ENCODE results near the gene KRTAP12-2.
"Not testable (repeated sequence)": the region's sequence is repeated elsewhere in the genome, so short reads cannot be mapped to it uniquely, and the experiment has no call there.

The KRTAP12-2 gene

GRCh38 chr21:44682580-44683151 is 15.9 kb upstream of the KRTAP12-2 start:
- no peak for DNase-seq

GRCh38 chr21:44681861-44682579 is 15.3 kb upstream of the KRTAP12-2 start, which contains the start of gene KRTAP12-1:
TSS of gene KRTAP12-1 (minus strand) at chr21:44682163. CDS start at chr21:44682123, 40 bp downstream.
- no peak for DNase-seq

GRCh38 chr21:44681152-44681551 is 14.4 kb upstream of the KRTAP12-2 start:
- no peak for DNase-seq

DNA sequence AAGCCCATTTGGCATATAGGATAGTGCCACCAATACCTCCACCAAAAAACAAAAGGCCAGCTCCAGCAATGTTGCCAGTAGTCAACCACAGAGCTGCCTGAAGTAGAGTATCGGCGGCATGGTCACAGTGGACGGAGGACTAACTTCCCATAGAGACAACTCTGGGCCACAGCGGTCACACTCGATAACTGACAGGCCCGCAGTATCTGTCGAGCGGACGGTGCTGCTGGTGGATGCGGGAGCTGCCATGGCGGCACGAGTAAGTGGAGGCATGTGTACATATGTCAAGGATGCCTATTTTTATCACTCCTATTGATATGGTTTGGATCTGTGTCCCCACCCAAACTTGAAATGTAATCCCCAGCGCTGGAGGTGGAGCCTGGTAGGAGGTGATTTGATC is 11.2 kb upstream of the KRTAP12-2 start:
- DNase-seq: no peak

DNA sequence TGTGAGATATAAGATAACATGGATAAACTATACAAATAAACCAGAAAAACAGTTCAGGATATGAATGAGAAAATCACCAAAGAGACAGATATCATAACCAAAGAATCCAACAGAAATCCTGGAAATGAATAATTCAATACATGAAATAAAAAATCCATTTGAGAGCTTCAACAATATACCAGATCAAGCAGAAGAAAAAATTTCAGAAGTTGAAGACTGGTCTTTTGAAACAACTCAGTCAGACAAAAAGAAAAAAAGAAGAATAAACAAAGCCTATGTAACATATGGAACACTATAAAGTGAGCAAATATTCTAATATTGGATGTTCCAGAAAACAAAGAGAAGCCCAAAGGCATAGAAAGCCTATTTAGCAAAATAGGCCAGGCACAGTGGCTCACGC is 5.2 kb upstream of the KRTAP12-2 start:
- no peak for DNase-seq

DNA sequence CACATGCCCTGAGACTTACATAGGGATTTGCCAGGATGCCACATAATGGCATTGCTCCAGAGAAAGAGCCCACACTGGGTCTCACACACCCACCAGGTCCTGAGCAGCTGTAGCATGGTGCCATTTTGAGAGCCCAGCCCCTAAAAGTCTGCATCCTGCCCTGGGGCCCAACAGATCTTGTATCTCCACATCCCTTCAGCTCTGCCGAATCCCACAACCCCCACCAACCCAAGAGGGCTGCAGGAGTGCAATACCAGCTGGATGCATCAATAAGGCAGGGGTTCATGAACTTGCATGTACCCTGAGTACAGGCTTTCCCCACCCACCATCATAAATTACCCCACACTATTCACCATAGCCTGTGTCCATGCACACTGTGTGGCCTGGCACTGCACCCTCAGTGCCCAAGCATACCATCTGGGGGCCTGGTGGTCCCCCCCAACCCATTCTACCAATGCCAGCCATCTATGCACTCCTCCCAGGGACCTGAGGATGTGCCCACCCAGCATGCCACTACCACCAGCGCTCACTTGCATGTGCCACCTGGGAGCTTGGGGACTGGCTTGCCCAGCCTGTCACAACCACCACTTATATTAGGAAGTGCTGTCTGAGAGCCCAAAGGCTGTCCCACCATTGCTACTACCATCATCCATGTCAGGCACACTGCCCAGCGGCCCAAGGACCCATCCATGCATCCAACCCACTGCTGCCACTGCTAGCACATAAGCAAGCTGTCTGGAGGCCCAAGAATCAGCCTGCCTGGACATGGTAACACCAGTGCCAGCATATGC is 4.1 kb upstream of the KRTAP12-2 start:
- no peak for DNase-seq

DNA sequence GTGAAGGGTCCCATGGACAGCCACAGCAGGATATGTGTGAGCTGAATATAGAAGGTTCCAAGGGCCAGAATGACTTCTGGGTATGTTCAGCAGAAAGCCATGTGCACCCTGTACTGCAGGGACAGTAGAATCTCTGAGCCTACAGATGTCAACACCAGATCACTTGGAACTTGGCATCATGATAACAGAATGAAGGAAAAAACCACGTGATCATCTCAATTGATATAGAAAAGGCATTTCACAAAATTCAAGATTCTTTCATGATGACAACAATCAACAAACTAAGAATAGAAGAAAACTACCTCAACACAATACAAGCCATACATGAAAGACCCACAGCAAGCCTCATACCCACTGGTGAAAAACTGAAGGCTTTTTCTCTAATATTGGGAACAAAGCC is 885 bp upstream of the KRTAP12-2 start:
- no peak for DNase-seq

- no peak for DNase-seq
Measured at GRCh38 chr21:44664691-44665090, 2.0 kb downstream of the KRTAP12-2 start.

DNA sequence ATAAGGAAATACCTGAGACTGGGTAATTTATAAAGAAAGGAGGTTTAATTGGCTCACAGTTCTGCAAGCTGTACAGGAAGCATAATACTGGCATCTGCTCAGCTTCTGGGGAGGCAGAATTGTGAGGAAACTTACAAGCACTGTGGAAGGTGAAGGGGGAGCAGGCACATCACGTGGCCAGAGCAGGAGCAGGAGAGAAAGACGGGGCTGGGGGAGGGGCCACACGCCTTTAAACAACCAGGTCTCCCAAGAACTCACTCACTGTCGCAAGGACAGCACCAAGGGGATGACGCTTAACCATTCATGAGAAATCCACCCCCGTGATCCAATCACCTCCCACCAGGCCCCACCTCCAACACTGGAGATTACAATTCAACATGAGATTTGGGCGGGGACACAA is 5.2 kb downstream of the KRTAP12-2 start:
- DNase-seq: not testable (repeated sequence)

DNA sequence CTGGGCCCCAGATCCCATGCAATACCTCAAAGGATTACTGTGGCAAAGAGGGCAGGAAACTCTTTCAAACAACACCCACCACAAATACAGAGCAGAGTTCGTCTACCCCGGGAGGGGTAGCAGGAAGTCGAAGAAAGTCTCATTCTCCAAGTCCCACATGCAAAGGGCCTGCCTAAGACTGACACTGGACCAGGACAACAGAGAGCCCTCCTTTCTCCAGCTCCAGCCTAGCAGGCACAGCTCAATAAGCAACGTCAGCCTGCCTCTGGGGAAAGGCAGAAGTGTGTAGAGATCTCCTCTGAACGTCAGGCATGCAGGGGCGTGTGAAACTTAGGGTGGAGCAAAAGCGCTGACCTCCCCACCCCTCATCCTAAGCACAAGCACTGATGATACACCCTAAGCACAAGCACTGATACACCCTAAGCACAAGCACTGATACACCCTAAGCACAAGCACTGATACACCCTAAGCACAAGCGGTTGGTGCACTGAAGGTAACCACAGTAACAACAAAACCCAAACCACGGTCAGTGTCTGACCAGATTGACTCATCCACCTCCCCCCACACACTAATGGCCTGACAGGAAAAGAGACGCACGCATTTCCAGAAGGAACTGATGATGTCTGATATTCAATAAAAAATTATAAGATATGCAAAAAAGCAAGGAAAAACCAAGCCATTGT is 7.7 kb downstream of the KRTAP12-2 start:
- DNase-seq: no peak

DNA sequence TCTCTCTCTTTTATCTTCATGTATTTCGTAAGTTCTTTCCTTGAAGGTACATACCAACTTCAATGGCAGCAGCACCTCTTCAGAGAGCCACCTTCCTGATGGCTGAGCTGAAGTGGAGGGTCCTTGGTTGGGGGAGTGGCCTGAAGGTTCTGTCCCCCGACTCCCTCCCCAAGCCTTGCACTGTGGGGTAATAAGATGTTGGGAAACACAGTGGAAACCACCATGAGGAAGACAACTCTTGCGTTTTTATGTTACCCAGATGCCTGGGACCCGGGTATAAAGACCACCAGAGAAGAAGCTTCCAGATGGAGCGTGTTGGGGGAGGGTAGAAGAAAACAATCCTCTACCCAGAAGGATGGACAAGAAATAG is 8.2 kb downstream of the KRTAP12-2 start:
- DNase-seq: no peak

DNA sequence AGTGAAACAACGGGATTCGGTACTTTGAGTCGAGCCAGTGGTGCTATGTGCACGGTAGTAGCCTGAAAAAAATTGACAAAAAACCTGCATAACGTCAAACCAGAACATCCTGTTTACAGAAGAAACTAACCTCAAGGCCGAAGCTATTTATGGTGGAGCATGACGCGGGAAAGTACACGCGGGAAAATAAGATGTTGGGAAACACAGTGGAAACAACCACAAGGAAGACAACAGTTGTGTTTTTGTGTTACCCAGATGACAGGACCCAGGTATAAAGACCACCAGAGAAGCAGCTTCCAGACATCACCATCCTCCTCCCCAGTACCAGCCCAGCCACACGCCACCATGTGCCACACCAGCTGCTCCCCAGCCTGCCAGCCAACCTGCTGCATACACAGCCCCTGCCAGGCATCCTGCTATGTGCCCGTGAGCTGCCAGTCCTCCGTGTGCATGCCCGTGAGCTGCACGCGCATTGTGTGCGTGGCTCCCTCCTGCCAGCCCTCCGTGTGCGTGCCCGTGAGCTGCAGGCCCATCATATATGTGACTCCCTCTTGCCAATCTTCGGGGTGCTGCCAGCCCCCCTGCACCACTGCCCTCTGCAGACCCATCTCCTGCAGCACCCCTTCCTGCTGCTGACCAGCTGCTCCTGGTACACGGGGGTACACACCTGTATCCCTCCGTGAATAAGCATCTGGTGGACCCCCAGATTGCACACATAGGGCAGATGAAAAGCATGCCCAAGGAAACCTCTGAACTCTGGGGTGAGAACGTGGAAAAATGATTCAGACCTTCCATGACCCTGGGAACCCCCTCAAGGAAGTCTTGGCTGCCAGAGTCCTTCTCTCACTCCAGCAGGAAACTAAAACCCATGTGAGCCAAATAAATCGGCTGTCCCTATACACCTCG is 8.8 kb downstream of the KRTAP12-2 start, which contains the start of gene KRTAP12-3:
Gene KRTAP12-3, plus strand, starts transcription at position 298 of the 906 bp plus-strand sequence. Its CDS starts 48 bp downstream, at position 346.
- DNase-seq: no peak

GRCh38 chr21:44656868-44657267 is 9.9 kb downstream of the KRTAP12-2 start:
- DNase-seq: no peak

DNA sequence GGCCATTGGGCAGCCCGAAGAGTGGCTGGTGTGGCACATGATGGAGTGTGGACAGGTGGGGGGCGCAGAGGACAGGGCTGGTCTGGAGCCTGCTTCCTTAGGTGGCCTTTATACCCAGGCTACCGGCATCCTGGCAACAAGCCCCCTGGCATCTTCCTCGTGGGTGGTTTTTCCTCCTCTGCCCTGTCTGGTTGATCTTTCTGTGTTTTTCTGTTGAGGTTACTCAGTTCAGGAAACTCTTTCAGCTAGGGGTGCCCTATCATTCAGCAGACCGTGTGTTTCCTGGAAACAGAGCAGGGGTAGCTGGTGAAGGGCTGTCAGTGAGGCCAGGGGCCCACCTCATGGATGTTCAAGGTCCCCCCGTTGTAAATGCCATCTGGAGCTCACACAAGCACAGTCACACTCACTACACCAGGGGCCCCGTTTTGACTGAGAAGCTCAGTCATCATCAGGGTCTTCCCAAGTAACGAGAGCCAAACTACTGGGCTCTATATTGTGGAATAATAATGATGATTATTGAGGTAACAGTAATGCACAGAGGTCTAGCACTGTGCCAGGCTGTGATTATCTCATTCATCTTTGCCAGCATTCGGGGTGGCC is 12.1 kb downstream of the KRTAP12-2 start, which contains the start of gene KRTAP12-4:
Gene KRTAP12-4, minus strand, starts transcription at position 84 of the 600 bp plus-strand sequence. Its CDS starts 45 bp downstream, at position 39.
- no peak for DNase-seq

GRCh38 chr21:44653656-44654575 is 12.8 kb downstream of the KRTAP12-2 start:
- DNase-seq: no peak

- no peak for DNase-seq
Measured at GRCh38 chr21:44653123-44653522, 13.6 kb downstream of the KRTAP12-2 start.

GRCh38 chr21:44650973-44651675 is 15.6 kb downstream of the KRTAP12-2 start:
- no peak for DNase-seq

- DNase-seq: no peak
Measured at GRCh38 chr21:44650265-44650972, 16.3 kb downstream of the KRTAP12-2 start.

GRCh38 chr21:44649521-44650100 is 17.1 kb downstream of the KRTAP12-2 start:
- DNase-seq: no peak
